Endothelial cell (in vitro differentiated cells): ENCODE measurements around the gene TMEM154. TPM values are rescaled to one million over a fixed set of nuclear protein-coding genes. Genes with fewer than 3 reads are reported as not detected.

ENCODE experiments used
- DNase-seq: peaks from one replicate; pipeline ENCODE4 v3.0.0; 2021; ENCODE audit warnings: low spot score
- H3K27ac Mint-ChIP-seq: one replicate; pipeline ENCODE4 v1.8.0; 2021; ENCODE audit warnings: mixed read lengths, inconsistent platforms; ENCODE audit not compliant: unreplicated experiment
- H3K27me3 Mint-ChIP-seq: one replicate; pipeline ENCODE4 v1.8.0; 2021; ENCODE audit warnings: mild to moderate bottlenecking, moderate library complexity, mixed read lengths, inconsistent platforms; ENCODE audit not compliant: unreplicated experiment
- H3K36me3 Mint-ChIP-seq: one replicate; pipeline ENCODE4 v1.8.0; 2021; ENCODE audit warnings: mild to moderate bottlenecking, low read depth, mixed read lengths, inconsistent platforms; ENCODE audit not compliant: unreplicated experiment
- H3K4me1 Mint-ChIP-seq: one replicate; pipeline ENCODE4 v1.8.0; 2021; ENCODE audit warnings: mild to moderate bottlenecking, mixed read lengths, inconsistent platforms; ENCODE audit not compliant: unreplicated experiment
- H3K4me3 Mint-ChIP-seq: one replicate; pipeline ENCODE4 v1.8.0; 2021; ENCODE audit warnings: mild to moderate bottlenecking, mixed read lengths, inconsistent platforms; ENCODE audit not compliant: unreplicated experiment
- H3K9me3 Mint-ChIP-seq: one replicate; pipeline ENCODE4 v1.8.0; 2021; ENCODE audit warnings: mixed read lengths, inconsistent platforms; ENCODE audit not compliant: unreplicated experiment
- CTCF ChIP-seq: fragments of 200-600 bp; sonication (generic); IDR thresholded peaks from one replicate; pipeline ENCODE4 v1.5.0; 2021; ENCODE audit warnings: antibody characterized with exemption; ENCODE audit not compliant: unreplicated experiment
- total RNA-seq: library from RNA; stranded (reverse); fragmentation: NEBNext Ultra II Directional; extraction: Animal tissue kit (Norgen Biotek cat#: 25700); gene quantifications from one replicate; pipeline ENCODE4 v1.2.1, GENCODE V29; 2021; ENCODE audit not compliant: unreplicated experiment

TMEM154 gene
- total RNA-seq, 1 donor from 2014 or later: 6.7 TPM

DNA sequence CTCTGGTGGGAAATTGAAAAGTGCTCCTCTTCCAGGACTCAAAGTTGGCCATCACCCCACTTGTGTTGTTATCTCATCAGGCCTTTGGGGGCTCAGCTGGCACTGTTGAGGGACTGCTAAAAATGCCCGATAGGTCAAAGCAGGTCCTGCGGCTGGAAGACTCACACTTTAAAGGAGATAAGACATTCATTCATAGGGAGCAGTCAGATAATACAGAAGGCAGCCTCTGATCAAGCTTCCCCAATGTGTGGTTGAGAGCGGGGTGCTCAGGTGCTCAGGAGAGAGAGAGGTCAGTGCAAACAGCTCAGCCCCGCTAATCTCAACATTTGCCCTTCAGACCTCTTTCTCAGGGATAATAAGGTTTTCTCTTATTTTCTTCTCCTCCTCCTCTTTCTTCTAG lies 70.3 kb downstream of the TMEM154 start:
- H3K4me1 Mint-ChIP-seq: peaks cover 24% of the 10 kb centered on the region
- peaks cover 2% of the 10 kb centered on the region for H3K27me3 Mint-ChIP-seq
- H3K27ac Mint-ChIP-seq: no peak overlapping the region
- no peaks in the 10 kb centered on the region for H3K36me3 Mint-ChIP-seq
- H3K9me3 Mint-ChIP-seq: no peaks in the 10 kb centered on the region
- H3K4me3 Mint-ChIP-seq: no peak overlapping the region
- no peak for DNase-seq
- TF ChIP-seq CTCF: no peak

GRCh38 chr4:152607178-152607577 lies 72.6 kb downstream of the TMEM154 start:
- Mint-ChIP-seq H3K27ac (no peak overlapping the region), H3K4me3 (no peak overlapping the region), H3K27me3 (no peaks in the 10 kb centered on the region), H3K36me3 (no peaks in the 10 kb centered on the region), H3K9me3 (no peaks in the 10 kb centered on the region), H3K4me1 (peaks cover 20% of the 10 kb centered on the region)
- DNase-seq: no peak
- no peak for TF ChIP-seq CTCF

GRCh38 chr4:152606753-152607152 lies 73.0 kb downstream of the TMEM154 start:
- H3K4me1 Mint-ChIP-seq: peaks cover 20% of the 10 kb centered on the region
- H3K27me3 Mint-ChIP-seq: no peaks in the 10 kb centered on the region
- TF ChIP-seq CTCF: no peak
- no peak overlapping the region for H3K4me3 Mint-ChIP-seq
- H3K36me3 Mint-ChIP-seq: no peaks in the 10 kb centered on the region
- DNase-seq: no peak
- H3K27ac Mint-ChIP-seq: no peak overlapping the region
- H3K9me3 Mint-ChIP-seq: no peaks in the 10 kb centered on the region

GRCh38 chr4:152605641-152606335 lies 74.0 kb downstream of the TMEM154 start:
- Mint-ChIP-seq H3K9me3 (no peaks in the 10 kb centered on the region), H3K27ac (no peak overlapping the region), H3K36me3 (no peaks in the 10 kb centered on the region), H3K4me3 (no peak overlapping the region), H3K4me1 (peaks cover 13% of the 10 kb centered on the region), H3K27me3 (no peaks in the 10 kb centered on the region)
- TF ChIP-seq CTCF: no peak
- DNase-seq: no peak

- H3K4me1 Mint-ChIP-seq: peaks cover 6% of the 10 kb centered on the region
- H3K4me3 Mint-ChIP-seq: no peak overlapping the region
- TF ChIP-seq CTCF: no peak
- no peaks in the 10 kb centered on the region for H3K36me3 Mint-ChIP-seq
- DNase-seq: no peak
- no peaks in the 10 kb centered on the region for H3K27me3 Mint-ChIP-seq
- no peaks in the 10 kb centered on the region for H3K9me3 Mint-ChIP-seq
- no peak overlapping the region for H3K27ac Mint-ChIP-seq
Observed at GRCh38 chr4:152605031-152605430, 74.8 kb downstream of the TMEM154 start.
